Superior temporal gyrus (tissue), 1 donor: ENCODE data around the gene RUVBL1.

Experiments
- DNase-seq: peaks from one replicate; pipeline ENCODE4 v3.0.0-alpha.2; 2016; ENCODE audit errors: extremely low spot score

The RUVBL1 gene

DNA sequence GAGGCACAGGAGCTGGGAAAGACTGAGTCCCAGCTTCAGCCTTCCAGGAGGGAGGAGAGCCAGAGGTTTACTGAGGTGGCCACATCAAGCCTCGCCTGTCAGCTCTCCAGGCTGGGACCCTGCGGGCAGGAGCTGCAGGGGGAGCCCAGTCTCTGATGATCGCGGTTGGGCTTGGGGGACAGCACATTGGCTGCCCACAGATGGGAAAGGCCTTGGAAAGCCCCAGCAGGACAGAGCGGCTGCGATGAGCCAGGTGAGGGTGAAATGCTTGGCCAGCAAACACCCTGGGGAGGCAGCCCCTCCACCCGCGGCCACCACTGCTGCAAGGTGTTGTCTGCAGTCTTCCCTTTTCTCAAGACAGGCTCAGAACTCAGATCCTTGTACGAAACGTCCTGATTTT, 40.2 kb downstream of the RUVBL1 start:
- DNase-seq = no peak

DNA sequence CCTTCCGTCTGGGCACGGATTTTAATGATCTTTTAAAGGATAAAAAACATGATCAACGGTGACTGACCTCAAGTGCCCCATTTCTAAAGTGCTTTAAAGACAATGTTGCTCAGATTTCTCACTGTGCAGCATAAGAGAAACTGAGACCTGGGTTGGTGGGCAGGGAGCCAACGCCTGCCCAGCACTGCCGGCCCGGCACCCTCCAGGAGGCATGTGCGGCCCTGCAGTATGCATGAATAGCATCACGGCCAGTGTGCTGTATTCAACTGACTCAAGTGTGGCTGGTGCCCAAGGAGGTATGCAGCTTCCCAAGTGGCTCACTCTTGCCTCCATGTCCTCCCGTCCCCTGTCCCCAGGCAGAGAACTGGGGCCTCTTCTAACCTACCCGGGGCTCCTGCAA, 41.1 kb downstream of the RUVBL1 start:
- DNase-seq = no peak

DNA sequence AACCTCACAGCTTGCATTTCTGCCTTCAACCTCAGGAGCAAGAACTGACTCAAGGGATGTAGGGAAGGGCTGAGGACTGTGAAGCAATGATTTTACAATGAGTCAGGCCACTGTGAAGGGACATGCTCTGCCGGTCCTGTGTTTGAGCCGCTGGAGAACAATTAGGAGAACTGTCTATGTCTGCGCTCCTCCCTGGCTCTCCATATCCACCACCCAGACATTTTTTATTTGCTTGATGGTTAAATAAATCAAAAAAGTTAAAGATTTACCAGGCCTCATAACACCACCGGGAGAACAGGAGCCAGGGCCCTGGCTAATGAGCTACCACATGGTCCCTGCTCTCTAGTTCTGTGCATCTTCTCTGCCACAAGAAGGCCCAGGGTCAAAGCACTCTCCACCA, 41.8 kb downstream of the RUVBL1 start:
- DNase-seq = no peak

DNA sequence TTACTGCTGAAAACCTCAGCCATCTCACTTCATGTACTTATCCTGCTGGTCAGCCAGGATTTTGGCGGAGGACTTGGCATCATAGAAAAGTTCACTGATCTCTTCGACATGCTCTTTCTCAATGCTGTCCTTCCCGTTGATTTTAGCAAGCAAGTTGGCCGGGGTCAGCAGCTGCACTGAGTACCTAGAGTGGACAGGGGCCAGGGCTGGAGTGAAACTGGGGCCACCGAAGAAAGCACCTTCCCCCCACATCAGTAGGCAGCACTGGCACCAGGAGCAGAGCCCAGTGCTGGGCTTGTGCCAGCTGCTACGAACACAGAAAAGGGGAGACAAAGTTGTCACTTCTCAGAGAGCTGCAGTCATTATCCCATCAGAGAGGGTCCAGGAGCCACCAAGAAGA, 42.4 kb downstream of the RUVBL1 start:
- no peak for DNase-seq

DNA sequence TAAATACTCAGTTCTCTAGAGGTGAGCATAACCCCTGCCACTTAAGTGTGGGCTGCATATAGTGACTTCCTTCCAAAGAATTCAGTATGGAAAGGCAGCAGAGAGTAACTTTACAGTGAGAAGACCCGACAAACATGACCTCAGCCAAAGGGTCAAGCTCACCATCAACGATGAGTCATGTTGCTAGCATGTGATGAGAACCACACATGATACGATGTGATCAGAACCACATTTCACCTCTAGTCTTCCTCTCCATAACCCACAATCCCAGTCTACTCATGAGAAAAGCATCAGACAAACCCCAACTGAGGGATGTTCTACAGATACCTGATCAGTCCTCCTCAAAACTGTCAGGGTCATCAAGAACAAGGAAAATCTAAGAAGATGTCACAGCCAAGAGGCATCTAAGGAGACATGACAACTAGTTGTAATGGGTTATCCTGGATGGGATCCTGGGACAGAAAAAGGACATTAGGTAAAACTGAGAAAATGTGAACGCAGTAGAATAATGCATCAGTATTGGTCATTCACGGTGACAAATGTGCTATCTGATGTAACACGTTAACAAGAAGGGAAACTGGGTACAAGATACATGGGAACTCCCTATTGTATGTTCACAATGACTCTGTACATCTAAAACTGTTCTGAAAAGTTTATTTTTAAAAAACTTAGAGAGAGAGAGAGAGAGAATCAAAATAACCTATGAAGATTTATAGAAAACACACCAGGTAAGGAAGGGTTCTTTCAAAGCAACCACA, 43.1 kb downstream of the RUVBL1 start:
- no peak for DNase-seq

DNA sequence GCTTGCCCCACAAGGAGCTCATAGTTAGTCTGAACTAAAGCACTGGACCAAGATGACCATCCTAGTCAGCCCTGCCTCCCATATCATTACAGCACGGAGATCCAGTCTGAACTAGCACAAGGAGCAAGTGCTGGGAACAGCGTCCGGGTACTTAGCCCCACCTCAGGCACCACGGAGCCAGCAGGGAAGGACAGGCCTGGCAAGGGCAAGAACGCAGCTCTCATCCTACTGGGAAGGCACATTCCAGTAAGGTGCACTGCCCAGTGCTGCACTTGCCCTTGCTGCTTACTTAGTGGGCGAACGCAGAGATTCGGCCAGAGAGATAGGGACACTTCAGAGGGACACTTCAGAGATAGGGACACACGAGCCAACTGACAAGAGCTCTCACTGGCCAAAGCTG, 43.8 kb downstream of the RUVBL1 start:
- no peak for DNase-seq

DNA sequence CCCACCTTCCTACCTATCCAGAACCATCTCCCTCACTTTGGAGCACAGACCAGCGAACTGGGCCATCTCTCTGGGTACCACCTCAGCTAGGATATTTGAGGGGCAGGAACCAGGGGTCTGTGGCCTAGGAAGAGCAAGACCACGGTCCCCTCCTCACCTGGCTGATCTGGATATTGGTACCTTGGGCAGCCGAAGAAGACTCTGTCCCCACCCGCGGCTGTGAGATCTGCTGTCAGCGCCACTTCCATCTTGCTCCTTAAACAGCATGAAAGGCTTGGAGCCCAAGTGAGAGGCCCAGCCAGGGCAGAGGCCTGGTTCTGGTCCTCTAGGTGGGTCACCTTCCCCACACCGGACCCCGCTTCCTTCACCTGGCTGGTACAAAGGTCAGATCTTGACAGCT, 44.7 kb downstream of the RUVBL1 start:
- DNase-seq = no peak

DNA sequence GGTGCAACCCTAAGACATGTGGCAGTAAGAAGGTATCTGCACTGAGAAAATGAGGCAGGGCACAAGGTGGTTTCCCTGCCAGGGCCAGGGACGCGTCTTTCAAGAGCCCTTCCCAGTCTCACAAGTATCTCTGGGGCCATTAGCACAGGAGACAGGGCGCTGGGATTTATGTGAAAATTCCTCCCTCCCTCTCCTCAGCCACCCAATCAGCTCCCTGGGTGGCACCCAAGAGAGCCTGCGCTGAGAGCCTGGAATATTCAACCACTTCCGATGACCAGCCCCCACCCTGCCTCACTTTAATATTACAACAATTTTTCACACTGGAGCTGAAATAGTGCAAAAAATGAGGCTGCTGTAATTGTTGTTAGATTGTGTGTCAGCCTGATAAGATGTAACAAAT, 45.3 kb downstream of the RUVBL1 start:
- DNase-seq = no peak

DNA sequence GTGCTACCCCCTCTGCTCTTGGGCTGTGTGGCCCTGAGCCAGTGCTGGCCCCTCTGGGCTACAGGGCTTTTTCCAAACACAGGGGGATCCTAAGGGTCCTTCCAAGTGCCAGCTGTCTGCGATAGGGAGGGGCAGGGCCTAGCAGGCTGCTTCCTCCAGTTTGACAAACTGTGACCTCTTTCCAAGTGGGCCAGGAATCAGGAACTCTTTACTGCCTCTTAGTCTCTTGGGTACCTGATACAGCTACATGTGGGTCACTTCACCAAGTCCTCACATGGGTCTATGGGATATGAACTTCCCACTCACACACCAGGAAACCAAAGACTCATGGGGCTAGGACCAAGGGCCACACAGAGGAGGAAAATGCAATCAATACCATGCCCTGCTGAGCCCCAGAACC, 45.9 kb downstream of the RUVBL1 start:
- no peak for DNase-seq

DNA sequence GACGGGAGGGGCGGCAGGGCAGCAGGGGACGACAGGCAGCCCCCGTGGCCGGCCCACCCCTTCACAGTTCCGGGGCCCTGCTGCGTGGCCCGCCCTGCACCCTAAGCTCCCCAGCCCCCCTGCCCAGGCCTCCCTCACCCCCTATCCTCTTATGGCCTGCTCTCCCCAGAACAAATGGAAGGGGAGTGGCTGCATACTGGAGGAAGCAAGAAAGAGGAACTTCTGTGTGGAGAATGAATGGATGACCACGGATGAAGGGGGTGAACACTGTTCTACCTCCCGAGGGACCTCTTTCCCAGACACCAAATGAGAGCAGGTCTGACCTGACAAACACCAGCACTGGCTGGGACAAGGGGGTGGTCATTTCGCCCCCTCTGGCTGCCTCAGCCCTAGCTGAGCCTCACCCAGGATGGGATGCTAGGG, 46.4 kb downstream of the RUVBL1 start:
- DNase-seq = no peak

DNA sequence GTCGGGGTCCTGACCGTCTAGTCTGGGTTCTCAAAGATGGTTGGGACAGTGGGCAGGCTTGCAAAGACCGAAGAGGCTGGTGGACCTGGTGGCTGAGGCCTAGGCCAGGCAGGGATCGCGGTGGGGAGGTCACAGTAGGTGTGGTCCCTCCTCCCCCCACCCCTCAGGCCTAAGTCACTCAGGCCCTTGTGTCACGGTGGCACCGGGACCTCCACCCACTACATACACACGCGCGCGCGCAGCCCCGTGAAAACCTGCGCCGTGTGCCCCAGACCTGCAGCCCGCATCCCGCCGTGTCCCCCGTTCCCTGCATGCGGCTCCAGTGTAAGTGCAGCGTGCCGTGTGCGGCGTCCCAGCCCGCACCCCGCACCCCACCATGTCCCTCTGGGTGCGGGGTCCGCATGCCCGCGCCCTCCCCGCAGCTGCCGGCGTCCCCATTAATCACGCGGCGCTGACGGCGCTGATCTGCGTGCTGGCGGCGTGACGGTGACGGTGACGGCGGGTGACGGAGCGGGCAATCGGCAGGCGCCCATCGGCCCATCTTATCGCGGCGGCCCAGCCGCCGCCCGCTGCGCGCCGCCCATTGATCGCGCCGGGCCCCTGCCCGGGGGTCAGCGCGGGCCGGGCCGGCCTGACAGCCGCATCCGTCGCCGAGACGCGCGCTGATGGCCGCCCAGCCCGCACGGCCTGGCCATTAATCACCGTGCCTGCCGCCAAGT, 47.0 kb downstream of the RUVBL1 start:
- peak; percentile 36 for DNase-seq

DNA sequence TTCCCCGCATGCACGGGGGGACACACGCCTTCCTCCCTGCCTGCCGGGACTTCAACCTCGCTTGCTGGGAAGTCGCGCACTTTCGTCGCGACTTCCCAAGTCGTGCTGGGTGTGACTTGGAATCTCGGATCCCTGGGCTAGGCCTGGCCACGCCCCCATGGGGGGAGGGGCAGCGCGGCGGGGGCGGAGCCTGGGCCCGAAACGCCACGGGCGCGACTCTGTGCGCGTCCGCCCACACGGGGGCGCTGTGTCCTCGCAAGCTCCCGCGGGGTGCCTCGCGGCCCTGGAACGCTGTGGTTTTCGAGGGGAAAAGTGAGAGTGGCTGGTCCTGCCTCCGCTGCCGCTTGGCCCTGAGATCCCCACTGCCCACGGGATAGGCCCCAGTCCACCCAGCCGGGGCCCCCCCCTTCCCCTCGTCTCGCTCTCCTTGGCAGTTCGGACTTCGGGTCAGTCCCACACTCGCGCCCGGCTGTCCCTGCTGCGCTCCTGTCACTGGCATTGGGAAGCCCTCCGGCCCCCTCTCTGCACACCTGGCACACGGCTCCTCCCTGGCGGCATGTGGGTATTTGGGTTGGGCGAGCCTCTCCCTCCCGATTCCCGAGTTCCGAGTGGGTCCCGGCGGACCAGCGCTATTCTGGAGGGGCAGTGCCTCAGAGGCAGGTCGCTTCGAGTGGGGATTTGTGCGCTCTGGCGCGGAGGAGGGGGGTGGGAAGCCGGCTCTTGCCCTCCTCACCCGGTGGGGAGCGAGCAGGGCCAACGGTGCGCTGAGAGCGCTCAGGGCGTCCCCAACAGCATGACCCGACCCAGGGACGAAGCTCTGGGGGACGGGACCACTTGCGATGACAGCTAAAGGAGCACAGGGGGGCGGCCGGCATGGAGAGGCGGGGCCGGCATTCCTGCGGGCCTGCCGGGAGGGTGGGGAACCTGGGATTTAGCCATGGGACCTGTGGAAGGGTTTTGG, 47.8 kb downstream of the RUVBL1 start:
- DNase-seq = peak; percentile 91

DNA sequence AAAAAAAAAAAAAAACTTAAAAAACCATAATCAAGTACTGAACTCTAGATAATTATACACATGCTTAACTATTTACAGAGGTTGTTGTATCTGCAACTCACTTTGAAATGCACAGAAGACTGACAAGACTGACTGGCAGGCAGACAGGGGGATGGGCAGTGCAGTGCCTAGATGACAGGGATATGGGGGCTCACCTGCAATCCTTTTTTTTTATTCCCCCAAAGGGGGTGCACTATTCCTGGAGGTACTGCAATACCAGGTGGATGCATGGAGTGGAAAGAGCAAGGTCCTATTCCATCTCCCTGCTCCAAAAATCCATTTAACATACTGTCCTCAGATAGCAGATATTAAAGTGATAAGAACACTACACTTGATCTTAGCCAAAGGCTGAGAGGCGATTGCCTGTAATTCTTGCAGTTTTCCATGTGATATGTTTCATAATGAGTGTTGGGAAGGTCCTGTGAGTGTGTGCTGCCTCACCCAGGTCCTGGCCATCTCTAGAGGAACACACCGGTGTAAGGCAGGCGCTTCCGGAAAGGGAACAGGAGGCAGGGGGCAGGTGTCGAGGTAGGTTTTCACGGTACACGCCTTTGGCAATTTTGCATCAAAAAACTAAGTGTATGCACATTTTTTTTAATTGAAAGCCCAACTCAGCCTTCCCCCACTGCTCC, 48.6 kb downstream of the RUVBL1 start:
- no peak for DNase-seq

DNA sequence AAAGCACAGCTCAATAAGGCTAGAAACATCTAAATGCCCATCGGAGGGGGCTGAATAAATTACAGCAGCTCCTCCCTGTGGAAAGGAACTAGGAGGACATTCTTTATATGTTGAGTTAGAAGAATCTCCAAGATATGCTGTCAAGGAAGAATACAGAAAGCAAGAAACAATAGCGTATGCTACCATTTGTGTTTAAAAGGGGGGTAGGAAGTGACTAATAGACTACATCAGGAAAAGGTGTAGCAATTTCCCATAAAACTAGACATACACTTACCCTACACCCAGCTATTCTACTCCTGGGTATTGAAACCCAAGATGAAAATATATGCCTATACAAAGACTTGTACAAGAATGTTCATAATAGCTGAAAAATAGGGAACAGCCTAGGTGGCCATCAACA, 49.8 kb downstream of the RUVBL1 start:
- DNase-seq = no peak

DNA sequence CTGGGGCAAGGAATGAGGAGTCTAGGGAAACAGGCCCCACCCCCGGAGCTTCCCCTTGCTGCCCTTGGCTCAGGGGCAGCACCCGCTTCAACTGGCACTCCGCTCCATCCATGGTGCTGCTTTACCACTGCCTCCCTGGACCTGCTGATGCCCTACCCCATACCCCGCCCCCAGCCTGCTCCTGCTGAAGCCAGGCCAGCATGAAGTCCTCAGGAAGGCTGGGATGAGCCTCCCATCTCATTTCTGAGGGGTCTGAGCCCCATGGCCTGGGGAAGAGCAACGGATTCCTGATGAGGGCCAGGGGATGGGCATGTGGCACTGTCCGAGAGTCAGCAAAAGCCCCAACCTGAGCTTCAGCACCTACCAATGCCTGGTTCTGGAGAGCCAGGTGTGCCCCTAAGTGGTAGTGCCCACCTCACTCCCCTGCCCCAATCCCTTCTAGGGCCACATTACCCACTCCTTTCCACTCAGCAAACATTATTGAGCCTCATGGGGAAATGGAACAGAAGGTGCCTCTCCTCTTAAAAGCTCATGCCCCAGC, 50.4 kb downstream of the RUVBL1 start:
- DNase-seq = no peak

DNA sequence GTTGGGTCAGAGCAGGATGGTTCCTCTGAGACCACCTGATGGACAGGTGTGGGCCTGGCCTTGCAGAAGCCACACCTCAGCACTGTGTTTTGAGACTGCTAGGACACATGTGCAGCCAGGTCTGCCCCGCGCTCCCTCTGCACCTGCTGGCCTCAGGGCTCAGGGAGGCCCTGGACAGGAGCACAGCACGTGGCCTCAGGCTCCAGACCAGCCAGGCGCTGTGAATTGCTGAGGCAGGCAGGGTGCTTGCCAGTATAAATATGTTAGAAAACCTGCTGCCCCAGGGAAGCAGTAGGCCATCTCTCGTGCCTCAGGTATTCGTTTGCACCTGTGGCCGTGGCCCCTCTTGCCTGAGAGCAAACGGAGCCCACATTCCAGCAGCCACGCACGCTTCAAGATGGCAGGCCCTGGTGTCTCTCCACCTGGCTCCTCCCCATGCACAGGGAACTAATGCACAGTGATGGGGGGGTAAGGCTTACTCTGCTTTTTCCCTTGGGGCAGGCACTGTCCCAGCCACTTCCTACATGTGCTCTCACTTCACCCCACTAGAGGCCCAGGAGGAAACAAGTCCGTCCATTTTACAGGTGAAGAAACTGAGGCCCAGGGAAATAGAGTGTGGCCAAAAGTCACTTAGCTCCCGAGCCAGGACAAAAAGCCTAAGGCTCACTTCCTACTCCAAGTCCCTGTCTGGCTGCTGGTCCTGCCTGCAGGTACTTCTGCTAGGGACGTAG, 51.0 kb downstream of the RUVBL1 start:
- no peak for DNase-seq

DNA sequence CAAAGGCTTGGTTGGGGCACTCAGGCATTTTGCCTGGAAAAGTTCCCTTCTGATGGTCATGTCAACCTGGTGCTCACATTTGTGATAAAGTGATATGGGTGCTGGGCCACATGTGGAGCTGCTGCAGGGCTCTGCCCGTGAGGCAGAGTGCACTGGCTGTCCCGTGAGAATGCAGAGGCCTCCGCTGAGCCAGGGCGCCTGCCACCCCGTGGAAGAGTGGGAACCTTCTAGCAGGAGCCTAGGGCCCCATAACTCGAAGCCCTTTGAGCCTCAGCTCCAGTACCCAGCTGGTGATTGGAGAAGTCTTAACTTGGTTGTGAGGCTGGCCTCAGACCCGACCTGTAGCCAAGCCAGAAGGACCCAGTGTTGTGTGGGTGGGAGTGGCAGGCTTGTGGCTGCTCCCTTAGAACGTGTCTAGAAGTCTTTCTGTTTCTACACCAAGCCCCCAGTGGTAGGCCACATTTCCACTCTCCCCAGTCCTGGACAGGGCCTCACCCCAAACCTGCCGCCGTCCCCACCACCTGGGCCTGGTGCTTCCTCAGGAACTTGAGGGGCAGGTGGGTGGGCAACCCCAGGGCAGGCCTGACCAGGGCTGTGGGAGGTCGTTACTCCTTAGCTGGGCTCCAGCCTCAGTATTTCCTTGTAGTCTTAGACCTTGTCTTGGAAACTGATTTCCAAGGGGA, 51.7 kb downstream of the RUVBL1 start:
- DNase-seq = no peak

DNA sequence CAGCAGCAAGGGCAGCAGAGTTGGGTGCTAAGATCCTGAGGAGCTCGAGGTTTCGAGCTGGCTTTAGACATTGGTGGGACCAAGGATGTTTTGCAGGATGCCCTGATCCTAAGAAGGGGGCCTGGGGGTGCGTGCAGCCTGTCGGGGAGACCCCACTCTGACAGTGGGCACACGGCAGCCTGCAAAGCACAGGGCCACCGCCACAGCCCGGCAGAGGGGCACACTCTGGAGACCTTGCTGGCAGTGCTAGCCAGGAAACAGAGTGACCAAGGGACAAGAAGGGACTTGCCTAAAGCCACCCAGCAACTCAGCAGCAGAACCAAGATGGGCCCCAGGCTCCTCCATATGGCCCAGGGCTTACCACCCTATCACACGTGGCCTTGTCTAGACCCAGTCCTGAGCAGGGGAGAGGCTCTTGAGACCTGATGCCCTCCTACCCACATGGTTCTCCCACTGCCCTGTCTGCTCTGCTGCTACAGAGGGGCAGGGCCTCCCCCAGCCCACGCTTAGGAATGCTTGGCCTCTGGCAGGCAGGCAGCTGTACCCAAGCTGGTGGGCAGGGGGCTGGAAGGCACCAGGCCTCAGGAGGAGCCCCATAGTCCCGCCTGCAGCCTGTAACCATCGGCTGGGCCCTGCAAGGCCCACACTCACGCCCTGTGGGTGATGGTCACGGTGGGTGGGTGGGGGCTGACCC, 52.6 kb downstream of the RUVBL1 start:
- no peak for DNase-seq

DNA sequence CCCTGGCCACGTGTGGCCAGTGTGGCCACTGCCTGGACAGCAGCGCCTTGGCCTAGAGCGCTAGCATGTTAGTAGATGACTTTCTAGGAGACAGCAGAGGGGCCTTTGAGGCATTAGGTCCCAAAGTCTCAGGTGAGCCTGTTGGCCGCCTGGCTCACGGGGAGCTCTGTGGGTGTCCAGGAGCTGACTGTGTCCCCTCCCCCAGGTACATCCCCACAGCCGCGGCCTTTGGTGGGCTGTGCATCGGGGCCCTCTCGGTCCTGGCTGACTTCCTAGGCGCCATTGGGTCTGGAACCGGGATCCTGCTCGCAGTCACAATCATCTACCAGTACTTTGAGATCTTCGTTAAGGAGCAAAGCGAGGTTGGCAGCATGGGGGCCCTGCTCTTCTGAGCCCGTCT, 54.3 kb downstream of the RUVBL1 start:
- no peak for DNase-seq
